ENCODE measurements around the gene MYO9B. TPM values are rescaled to one million over a fixed set of nuclear protein-coding genes. Genes with fewer than 3 reads are reported as not detected.
"Not testable (repeated sequence)": the region's sequence is repeated elsewhere in the genome, so short reads cannot be mapped to it uniquely, and the experiment has no call there.

The MYO9B gene
- total RNA-seq, 1 donor from 2014 or later = 55.9 TPM

DNA sequence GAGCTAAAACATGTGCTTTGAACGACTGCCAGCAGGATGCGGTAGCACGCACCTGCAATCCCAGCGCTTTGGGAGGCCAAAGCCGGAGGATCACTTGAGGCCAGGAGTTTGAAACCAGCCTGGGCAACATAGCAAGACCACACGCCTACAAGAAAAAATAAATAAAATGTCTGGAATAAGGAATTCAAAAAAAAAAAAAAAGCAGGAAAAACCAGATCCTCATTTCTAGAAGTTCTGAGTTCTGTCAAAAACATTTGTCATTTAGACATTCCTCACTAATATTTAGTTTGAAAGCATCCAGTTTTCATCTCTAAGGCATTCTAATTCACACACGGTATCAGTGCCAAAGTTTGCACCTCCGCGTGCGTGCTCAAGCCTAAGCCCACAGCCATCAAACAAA, 102.7 kb downstream of the MYO9B start:
- no peak overlapping the region for H3K4me3 ChIP-seq (ENCODE audit: low read depth, low read length)
- TF ChIP-seq, protein P1, sequence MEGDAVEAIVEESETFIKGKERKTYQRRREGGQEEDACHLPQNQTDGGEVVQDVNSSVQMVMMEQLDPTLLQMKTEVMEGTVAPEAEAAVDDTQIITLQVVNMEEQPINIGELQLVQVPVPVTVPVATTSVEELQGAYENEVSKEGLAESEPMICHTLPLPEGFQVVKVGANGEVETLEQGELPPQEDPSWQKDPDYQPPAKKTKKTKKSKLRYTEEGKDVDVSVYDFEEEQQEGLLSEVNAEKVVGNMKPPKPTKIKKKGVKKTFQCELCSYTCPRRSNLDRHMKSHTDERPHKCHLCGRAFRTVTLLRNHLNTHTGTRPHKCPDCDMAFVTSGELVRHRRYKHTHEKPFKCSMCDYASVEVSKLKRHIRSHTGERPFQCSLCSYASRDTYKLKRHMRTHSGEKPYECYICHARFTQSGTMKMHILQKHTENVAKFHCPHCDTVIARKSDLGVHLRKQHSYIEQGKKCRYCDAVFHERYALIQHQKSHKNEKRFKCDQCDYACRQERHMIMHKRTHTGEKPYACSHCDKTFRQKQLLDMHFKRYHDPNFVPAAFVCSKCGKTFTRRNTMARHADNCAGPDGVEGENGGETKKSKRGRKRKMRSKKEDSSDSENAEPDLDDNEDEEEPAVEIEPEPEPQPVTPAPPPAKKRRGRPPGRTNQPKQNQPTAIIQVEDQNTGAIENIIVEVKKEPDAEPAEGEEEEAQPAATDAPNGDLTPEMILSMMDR (conservative IDR thresholded peaks at IDR 0.05; ENCODE audit: low read depth, low read length) = no peak
- DNase-seq (ENCODE audit: low read depth) = no peak

DNA sequence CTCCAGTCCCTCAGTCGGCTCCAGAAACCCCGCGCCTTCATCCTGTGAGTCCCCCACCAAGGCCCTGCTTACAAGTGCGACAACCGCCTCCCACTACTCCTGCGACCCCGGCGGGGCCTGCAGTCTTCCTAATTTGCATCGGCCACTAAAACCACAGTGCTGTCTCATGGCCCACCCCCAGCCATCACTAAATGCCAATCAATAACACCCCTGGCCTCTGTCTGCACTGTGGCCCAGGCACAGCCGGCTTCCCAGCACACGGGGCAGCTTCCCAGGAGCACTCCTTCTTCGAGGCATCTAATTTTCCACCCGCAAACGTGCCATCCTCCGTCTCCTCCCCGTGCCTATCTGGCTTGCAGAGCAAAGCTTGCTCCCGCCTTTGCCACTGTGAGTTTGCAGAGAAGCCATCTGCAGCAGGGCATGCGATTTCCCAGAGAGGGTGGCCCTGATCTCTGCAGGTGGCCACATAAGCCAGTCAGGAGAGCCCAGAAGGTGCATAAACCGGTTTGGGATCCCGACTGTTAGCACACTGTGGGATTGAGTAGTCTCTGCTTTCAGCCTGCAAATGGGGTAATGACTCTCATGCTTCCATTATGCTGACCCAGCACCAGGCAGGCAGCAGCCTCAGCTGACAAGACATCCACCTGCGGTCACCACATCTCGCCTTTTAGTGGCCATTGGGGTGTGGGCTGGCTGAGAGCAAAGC, 105.6 kb downstream of the MYO9B start:
- no peak for DNase-seq (ENCODE audit: low read depth)
- TF ChIP-seq, protein P1 (conservative IDR thresholded peaks at IDR 0.05; ENCODE audit: low read depth, low read length) = no peak
- H3K4me3 ChIP-seq (ENCODE audit: low read depth, low read length) = no peak overlapping the region

DNA sequence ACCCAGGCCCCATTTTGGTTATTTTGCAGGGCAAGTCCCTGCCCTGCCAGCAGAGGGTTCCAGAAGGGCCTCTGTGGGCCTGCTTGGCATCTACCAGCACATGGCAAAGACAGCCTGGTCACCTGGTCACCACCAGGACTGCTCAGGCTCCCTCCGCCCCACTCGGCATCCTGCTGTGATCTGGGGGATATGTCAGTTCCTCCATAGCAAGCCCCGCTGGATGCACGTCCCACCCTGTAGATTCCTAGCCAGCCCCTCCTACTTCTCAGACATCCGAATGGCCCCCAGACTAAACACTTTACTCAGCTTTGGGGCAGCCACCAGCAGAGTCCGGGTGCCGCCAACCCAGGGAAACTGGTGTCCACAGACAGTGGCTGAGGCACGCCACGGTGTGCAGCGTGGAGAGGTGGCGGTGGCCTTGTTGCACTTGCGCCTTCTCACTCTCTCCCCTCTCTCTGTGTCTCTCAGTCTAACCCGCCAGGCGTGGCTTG, 107.7 kb downstream of the MYO9B start:
- TF ChIP-seq, protein P1 (conservative IDR thresholded peaks at IDR 0.05; ENCODE audit: low read depth, low read length) = no peak
- no peak overlapping the region for H3K4me3 ChIP-seq (ENCODE audit: low read depth, low read length)
- no peak for DNase-seq (ENCODE audit: low read depth)

GRCh38 chr19:17183858-17184321, 108.3 kb downstream of the MYO9B start:
- no peak overlapping the region for H3K4me3 ChIP-seq (ENCODE audit: low read depth, low read length)
- TF ChIP-seq, protein P1 (conservative IDR thresholded peaks at IDR 0.05; ENCODE audit: low read depth, low read length) = no peak
- DNase-seq (ENCODE audit: low read depth) = no peak

GRCh38 chr19:17184371-17184841, 108.8 kb downstream of the MYO9B start:
- TF ChIP-seq, protein P1 (conservative IDR thresholded peaks at IDR 0.05; ENCODE audit: low read depth, low read length) = no peak

GRCh38 chr19:17185590-17185989, 110.0 kb downstream of the MYO9B start:
- TF ChIP-seq, protein P1 (conservative IDR thresholded peaks at IDR 0.05; ENCODE audit: low read depth, low read length) = no peak
- no peak for DNase-seq (ENCODE audit: low read depth)
- H3K4me3 ChIP-seq (ENCODE audit: low read depth, low read length) = no peak overlapping the region

More at GRCh38 chr19:17184371-17184841, 108.8 kb downstream of the MYO9B start:
- DNase-seq (ENCODE audit: low read depth) = no peak
- H3K4me3 ChIP-seq (ENCODE audit: low read depth, low read length) = no peak overlapping the region

DNA sequence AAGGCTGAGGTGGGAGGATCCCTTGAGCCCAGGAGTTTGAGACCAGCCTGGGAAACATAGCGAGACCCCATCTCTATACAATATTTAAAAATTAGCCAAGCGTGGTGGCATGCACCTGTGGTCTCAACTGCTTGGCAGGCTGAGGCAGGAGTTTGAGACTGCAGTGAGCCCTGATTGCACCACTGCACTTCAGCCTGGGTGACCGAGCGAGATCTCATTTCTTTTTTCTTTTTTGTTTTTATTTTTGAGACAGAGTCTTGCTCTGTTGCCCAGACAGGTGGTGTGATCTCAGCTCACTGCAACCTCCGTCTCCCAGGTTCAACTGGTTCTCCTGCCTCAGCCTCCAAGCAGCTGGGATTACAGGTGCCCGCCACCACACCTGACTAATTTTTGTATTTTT, 116.2 kb downstream of the MYO9B start:
- H3K4me3 ChIP-seq (ENCODE audit: low read depth, low read length); DNase-seq (ENCODE audit: low read depth): not testable (repeated sequence)
